Nephron (organoid): Measurements from ENCODE around the gene BCAS4.

Experiments used
- H3K27ac Mint-ChIP-seq, 3 experiments: 2 replicates each; pipeline ENCODE4 v1.8.0; 2020; ENCODE audit warnings: mixed read lengths in 3 of 3, mild to moderate bottlenecking in 2 of 3, moderate library complexity in 1 of 3
- H3K27me3 Mint-ChIP-seq: 2 replicates; pipeline ENCODE4 v1.8.0; 2021; ENCODE audit warnings: low read depth, mild to moderate bottlenecking, moderate library complexity, mixed read lengths
- H3K36me3 Mint-ChIP-seq: 2 replicates; pipeline ENCODE4 v1.8.0; 2020; ENCODE audit warnings: low read depth, mixed read lengths
- H3K4me1 Mint-ChIP-seq: 2 replicates; pipeline ENCODE4 v1.8.0; 2020; ENCODE audit warnings: mixed read lengths
- H3K4me3 Mint-ChIP-seq, 3 experiments: 2 replicates each; pipeline ENCODE4 v1.8.0; 2020; ENCODE audit warnings: mild to moderate bottlenecking in 3 of 3, mixed read lengths in 3 of 3, moderate library complexity in 2 of 3
- H3K9me3 Mint-ChIP-seq: 2 replicates; pipeline ENCODE4 v1.8.0; 2020; ENCODE audit warnings: mixed read lengths
- CTCF ChIP-seq, 3 experiments: fragments of 200-600 bp; sonication (generic); IDR thresholded peaks; one replicate each; pipeline ENCODE4 v1.5.0; 2021; ENCODE audit warnings: antibody characterized with exemption in 3 of 3; ENCODE audit not compliant: unreplicated experiment in 3 of 3

Gene BCAS4

DNA sequence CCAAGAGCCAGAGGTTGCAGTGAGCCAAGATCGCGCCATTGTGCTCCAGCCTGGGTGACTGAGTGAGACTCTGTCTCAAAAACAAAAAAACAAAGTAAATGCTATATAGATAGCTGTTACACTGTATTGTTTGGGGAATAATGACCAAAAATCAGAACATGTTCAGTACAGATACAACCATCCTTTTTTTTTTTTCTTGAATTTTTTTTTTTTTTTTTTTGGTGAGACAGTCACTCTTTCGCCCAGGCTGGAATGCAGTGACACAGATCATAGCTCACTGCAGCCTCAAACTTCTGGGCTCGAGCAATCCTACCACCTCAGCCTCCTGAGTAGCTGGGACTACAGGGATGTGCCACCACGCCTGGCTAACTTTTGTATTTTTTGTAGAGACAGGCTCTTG is 63.7 kb downstream of the BCAS4 start:
- H3K36me3 Mint-ChIP-seq: no peaks in the 10 kb centered on the region
- H3K9me3 Mint-ChIP-seq: no peaks in the 10 kb centered on the region
- no peak for TF ChIP-seq CTCF (IDR thresholded peaks at IDR 0.05; ENCODE audit: unreplicated experiment in 3 of 3)
- H3K4me1 Mint-ChIP-seq: no peaks in the 10 kb centered on the region
- H3K27ac Mint-ChIP-seq: no peak overlapping the region
- peaks cover 23% of the 10 kb centered on the region for H3K27me3 Mint-ChIP-seq
- H3K4me3 Mint-ChIP-seq: no peak overlapping the region

GRCh38 chr20:50859161-50859560 is 64.3 kb downstream of the BCAS4 start:
- Mint-ChIP-seq H3K9me3 (no peaks in the 10 kb centered on the region), H3K4me3 (no peak overlapping the region), H3K27ac (no peak overlapping the region), H3K27me3 (peaks cover 21% of the 10 kb centered on the region), H3K36me3 (no peaks in the 10 kb centered on the region), H3K4me1 (no peaks in the 10 kb centered on the region)
- TF ChIP-seq CTCF (IDR thresholded peaks at IDR 0.05; ENCODE audit: unreplicated experiment in 3 of 3): no peak

DNA sequence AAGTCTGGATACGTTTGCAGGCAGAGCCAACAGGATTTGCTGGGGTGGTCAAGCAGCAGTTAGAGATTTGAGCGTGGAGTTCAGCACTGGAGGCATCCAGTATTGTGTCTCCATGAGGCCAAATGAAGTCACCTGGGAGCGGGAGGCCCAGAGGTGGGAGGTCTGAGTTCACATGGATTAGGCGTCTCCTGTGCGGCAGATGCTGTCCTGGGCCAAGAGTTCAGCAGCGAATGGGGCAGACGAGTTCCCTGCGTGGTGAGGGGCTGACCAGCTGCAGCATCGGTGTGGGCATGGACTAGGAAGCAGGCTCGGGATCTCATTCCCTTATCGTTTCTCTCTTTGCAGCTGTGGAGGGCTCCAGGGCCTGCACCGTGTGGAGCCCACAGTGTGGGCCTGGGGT is 66.2 kb downstream of the BCAS4 start:
- H3K27me3 Mint-ChIP-seq: peaks cover 9% of the 10 kb centered on the region
- no peaks in the 10 kb centered on the region for H3K36me3 Mint-ChIP-seq
- no peak overlapping the region for H3K4me3 Mint-ChIP-seq
- TF ChIP-seq CTCF (IDR thresholded peaks at IDR 0.05; ENCODE audit: unreplicated experiment in 3 of 3): no peak
- no peak overlapping the region for H3K27ac Mint-ChIP-seq
- no peaks in the 10 kb centered on the region for H3K4me1 Mint-ChIP-seq
- H3K9me3 Mint-ChIP-seq: no peaks in the 10 kb centered on the region

DNA sequence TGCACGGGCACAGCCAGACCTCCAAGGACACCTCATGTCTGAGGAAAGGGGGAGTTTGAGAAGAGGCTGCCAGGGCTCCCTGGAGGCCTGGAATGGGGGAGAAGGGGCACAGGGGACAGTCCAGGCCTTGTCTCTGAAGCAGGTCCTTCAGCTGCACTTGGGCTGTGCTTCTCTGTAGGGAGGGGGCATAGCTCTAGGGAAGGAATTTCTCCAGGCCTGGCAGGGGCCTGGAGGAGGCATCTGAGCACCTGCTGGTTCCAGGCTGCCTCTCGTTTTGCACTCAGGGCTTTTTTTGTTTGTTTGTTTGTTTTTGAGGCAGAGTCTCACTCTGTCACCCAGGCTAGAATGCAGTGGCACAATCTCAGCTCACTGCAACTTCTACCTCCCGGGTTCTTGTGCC is 67.7 kb downstream of the BCAS4 start:
- no peak for TF ChIP-seq CTCF (IDR thresholded peaks at IDR 0.05; ENCODE audit: unreplicated experiment in 3 of 3)
- Mint-ChIP-seq H3K4me3 (no peak overlapping the region), H3K4me1 (no peaks in the 10 kb centered on the region)

DNA sequence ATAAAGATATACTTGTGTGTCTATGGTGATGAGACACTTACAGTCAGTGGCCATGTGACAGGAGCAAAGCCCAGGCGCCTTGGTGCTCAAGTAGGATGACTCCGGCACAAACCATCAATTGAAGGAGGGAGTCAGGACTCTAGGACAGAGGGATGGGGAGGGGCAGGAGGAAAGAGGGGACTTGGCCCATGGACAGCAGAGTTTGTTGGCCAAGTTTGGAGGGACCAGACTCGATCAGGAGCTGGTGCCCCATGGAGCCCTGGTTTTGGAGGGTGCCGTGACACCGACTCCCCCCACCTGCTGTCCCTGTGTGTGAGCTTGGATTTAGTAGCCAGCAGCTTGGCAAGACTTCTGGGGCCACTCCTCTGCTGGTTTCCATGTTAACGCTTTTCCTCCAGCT is 70.3 kb downstream of the BCAS4 start:
- Mint-ChIP-seq H3K27ac (no peak overlapping the region), H3K27me3 (peaks cover 6% of the 10 kb centered on the region), H3K9me3 (no peaks in the 10 kb centered on the region), H3K4me3 (no peak overlapping the region), H3K36me3 (no peaks in the 10 kb centered on the region), H3K4me1 (no peaks in the 10 kb centered on the region)
- TF ChIP-seq CTCF (IDR thresholded peaks at IDR 0.05; ENCODE audit: unreplicated experiment in 3 of 3): no peak

More for the DNA sequence above, 67.7 kb downstream of the BCAS4 start:
- peaks cover 6% of the 10 kb centered on the region for H3K27me3 Mint-ChIP-seq
- no peaks in the 10 kb centered on the region for H3K36me3 Mint-ChIP-seq
- H3K27ac Mint-ChIP-seq: no peak overlapping the region
- H3K9me3 Mint-ChIP-seq: no peaks in the 10 kb centered on the region

GRCh38 chr20:50865591-50865990 is 70.7 kb downstream of the BCAS4 start:
- Mint-ChIP-seq H3K9me3 (no peaks in the 10 kb centered on the region), H3K4me3 (no peak overlapping the region), H3K36me3 (no peaks in the 10 kb centered on the region), H3K4me1 (peaks cover 3% of the 10 kb centered on the region), H3K27me3 (peaks cover 6% of the 10 kb centered on the region), H3K27ac (no peak overlapping the region)
- TF ChIP-seq CTCF (IDR thresholded peaks at IDR 0.05; ENCODE audit: unreplicated experiment in 3 of 3): no peak
